Activated naive CD4-positive, alpha-beta T cell treated with anti-CD3 and anti-CD28 coated beads for 36 hours (primary cell): Measurements from ENCODE around the gene C1QTNF8. TPM values are rescaled to one million over a fixed set of nuclear protein-coding genes. Genes with fewer than 3 reads are reported as not detected.
"Not testable (repeated sequence)": the region's sequence is repeated elsewhere in the genome, so short reads cannot be mapped to it uniquely, and the experiment has no call there.

Experiments
- CTCF ChIA-PET: fragments of 350-600 bp; sonication (Branson Sonifier 250); formaldehyde crosslinking; loops from one replicate; lab custom pipeline; 2021; ENCODE audit warnings: antibody characterized with exemption; lab: Charles Lee
- DNase-seq: peaks from one replicate; pipeline ENCODE4 v3.0.0-alpha.2; 2020
- H3K27ac Mint-ChIP-seq: one replicate; pipeline ENCODE4 v1.8.0; 2021; ENCODE audit warnings: mild to moderate bottlenecking, mixed read lengths
- H3K27me3 Mint-ChIP-seq: one replicate; pipeline ENCODE4 v1.8.0; 2021; ENCODE audit warnings: low read depth, mixed read lengths
- H3K36me3 Mint-ChIP-seq: one replicate; pipeline ENCODE4 v1.8.0; 2021; ENCODE audit warnings: low read depth, mixed read lengths
- H3K4me1 Mint-ChIP-seq: one replicate; pipeline ENCODE4 v1.8.0; 2021; ENCODE audit warnings: low read depth, mixed read lengths
- H3K4me3 Mint-ChIP-seq: one replicate; pipeline ENCODE4 v1.8.0; 2021; ENCODE audit warnings: mild to moderate bottlenecking, moderate library complexity, mixed read lengths
- H3K9me3 Mint-ChIP-seq: one replicate; pipeline ENCODE4 v1.8.0; 2021; ENCODE audit warnings: mixed read lengths
- intact Hi-C: fragments of 100-400 bp; cut with micrococcal nuclease; formaldehyde crosslinking; loops from one replicate; pipeline ENCODE4 v1.15.1; 2023
- total RNA-seq, 2 experiments: library from RNA; stranded (reverse); gene quantifications; one replicate each; pipeline ENCODE4 v1.2.3, GENCODE V29; 2021

Gene C1QTNF8
- total RNA-seq, 2 experiments from 2014 or later, result not detected

DNA sequence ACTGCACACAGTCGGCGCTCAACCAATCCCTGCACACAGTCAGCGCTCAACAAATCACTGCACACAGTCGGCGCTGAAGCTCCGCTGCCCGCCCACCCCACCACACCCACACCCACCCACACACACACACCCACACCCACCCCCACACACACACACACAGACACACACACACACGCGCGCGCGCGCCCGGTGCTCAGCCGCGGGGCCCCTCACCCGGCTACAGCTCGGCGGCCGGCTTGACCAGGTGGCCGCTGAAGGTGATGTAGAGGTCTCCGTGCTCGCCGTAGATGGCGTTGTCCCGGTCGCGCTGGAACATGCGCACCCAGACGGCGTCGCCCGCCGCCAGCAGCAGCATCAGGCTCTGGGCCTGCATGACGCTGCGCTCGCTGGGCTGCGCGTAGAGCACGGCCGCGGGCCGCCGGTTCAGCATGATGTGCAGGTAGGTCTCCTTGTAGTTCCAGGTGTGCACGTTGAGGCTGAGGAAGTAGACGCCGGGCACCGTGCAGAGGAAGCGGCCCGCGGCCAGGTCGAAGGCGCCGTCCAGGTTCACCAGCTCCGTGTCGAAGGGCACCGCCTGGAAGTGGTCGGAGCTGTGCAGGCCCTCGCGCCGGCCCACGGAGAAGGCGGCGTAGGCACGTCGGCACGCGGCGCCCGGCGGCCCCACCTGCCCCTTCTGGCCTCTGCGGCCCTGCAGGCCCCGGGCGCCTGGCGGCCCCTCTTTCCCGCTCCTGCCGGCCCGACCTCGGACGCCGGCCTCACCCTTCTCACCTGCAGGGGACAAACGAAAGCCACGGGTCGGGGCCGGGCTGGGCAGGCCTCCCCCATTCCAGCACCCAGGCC lies 2.5 kb downstream of the C1QTNF8 start:
- Mint-ChIP-seq H3K27ac (no peak overlapping the region), H3K4me3 (no peak overlapping the region), H3K4me1 (no peaks in the 10 kb centered on the region), H3K27me3 (no peaks in the 10 kb centered on the region), H3K9me3 (peaks cover 3% of the 10 kb centered on the region), H3K36me3 (no peaks in the 10 kb centered on the region)
- peak; percentile 21 for DNase-seq
- CTCF ChIA-PET, result no interaction called here
- intact Hi-C loops, result no loop called here

DNA sequence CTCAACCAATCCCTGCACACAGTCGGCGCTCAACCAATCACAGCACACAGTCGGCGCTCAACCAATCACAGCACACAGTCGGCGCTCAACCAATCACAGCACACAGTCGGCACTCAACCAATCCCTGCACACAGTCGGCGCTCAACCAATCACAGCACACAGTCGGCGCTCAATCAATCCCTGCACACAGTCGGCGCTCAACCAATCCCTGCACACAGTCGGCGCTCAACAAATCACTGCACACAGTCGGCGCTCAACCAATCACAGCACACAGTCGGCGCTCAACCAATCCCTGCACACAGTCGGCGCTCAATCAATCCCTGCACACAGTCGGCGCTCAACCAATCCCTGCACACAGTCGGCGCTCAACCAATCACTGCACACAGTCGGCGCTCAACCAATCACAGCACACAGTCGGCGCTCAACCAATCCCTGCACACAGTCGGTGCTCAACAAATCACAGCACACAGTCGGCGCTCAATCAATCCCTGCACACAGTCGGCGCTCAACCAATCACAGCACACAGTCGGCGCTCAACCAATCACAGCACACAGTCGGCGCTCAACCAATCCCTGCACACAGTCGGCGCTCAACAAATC lies 3.3 kb downstream of the C1QTNF8 start:
- H3K4me3 Mint-ChIP-seq, H3K27me3 Mint-ChIP-seq, CTCF ChIA-PET, H3K27ac Mint-ChIP-seq, intact Hi-C loops, H3K9me3 Mint-ChIP-seq, H3K4me1 Mint-ChIP-seq, DNase-seq, H3K36me3 Mint-ChIP-seq: not testable (repeated sequence)

DNA sequence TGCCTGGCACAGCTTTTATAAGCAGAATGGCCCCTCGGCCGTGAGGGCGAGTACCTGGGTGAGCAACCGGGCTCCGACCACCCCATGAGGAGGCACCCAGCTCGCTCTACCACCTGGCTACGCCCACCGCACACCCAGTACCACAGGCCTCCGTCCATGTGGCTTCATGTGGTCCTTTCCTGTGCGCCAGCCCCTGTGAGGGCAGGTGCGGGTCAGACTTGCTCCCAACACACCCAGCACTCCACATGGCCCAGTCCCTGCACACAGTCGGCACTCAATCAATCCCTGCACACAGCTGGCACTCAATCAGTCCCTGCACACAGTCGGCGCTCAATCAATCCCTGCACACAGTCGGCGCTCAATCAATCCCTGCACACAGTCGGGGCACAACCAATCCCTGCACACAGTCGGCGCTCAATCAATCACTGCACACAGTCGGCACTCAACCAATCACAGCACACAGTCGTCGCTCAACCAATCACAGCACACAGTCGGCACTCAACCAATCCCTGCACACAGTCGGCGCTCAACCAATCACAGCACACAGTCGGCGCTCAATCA lies 4.0 kb downstream of the C1QTNF8 start:
- Mint-ChIP-seq H3K27ac (no peak overlapping the region), H3K36me3 (no peaks in the 10 kb centered on the region), H3K4me1 (no peaks in the 10 kb centered on the region), H3K27me3 (peaks cover 4% of the 10 kb centered on the region), H3K9me3 (peaks cover 3% of the 10 kb centered on the region), H3K4me3 (no peak overlapping the region)
- DNase-seq, result no peak
- intact Hi-C loops, result no loop called here
- CTCF ChIA-PET, result no interaction called here

DNA sequence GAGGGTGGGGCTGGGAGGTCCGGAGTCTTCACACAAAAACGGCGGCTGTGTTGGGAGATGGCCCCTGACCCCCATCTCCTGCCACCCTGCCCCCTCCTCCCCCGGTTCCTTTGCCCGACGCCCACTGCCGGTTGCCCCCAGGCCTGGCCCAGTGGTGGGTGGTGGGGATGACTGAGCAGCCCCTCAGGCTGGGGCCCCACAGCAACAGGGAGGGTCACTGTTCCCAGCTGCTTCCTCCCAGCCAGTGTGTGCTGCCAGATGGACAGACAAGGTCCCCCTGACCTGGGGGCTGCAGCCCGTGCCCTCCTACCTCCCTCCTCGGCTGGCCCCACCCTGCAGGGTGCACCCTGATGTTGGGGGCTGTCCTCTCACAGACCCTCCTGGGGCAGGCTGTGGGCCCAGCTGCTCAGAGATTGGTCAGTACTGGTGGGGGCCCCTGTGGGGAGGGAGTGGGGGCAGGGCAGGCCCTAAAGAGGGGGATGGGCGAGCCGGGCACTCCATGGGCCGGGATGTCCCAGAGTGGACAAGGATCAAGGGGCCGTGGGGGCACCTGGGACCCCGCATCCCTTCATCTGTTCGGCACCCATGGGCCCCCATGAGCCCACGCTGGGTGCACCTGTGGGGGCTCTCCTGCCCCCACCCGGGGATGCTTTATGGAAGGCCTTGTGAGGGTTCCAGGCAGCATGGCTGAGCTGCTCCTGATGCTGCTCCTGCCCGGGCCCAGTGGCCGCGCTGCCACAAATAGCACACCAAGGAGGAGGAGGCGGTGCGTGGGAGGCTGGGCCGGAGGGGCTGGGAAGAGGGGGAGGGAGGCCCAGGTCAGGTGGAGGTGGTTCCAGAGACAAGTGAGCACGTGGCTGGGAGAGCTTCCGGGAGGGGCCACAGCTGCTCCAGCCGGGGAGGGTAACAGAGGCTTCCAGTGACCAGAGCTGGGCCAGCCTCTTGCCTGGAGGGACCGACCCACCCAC lies 5.1 kb downstream of the C1QTNF8 start:
- no peaks in the 10 kb centered on the region for H3K4me1 Mint-ChIP-seq
- intact Hi-C loops, result no loop called here
- H3K27me3 Mint-ChIP-seq, result peaks cover 4% of the 10 kb centered on the region
- peaks cover 3% of the 10 kb centered on the region for H3K9me3 Mint-ChIP-seq
- H3K36me3 Mint-ChIP-seq, result no peaks in the 10 kb centered on the region
- CTCF ChIA-PET, result no interaction called here
- H3K27ac Mint-ChIP-seq, result no peak overlapping the region
- DNase-seq, result no peak
- no peak overlapping the region for H3K4me3 Mint-ChIP-seq

DNA sequence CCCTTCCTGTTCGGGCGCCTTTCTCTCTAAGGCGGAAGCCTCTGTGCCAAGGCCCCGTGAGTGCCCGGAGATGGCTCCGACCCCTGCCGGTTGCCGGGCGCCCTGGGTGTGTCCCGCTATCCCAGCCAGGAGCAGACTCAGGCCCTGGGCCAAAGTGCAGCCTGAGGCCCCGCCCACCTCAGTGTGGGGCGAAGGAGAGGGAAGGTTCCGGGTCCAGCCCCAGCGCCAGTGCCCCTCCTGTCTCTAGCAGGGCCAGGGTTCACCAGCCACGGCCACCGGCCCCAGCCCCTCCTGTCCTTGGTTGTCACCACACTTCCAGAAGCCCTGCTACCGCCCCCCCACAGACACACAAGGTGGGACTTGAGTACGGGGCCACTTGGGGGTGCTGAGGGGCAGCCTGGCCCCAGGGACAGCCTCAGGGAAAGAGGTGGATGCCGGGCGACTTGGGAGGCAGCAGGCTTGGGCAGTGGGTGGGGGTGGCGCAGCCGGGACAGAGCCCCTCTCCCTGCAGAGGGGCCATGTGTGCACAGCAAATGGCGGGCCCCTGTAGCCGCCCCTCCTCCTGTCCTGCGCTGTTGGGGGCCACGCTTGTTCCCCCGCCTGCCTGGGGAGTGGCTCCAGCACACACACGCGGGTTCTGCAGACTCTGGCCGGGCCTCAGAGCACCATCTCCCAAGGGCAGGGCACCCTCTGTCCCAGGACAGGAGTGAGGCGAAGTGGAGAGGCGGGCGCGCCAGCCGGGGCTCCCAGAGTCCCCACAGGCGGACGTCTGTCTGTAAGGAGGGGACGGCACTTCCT lies 6.0 kb downstream of the C1QTNF8 start:
- Mint-ChIP-seq H3K27me3 (peaks cover 10% of the 10 kb centered on the region), H3K4me1 (no peaks in the 10 kb centered on the region)

DNA sequence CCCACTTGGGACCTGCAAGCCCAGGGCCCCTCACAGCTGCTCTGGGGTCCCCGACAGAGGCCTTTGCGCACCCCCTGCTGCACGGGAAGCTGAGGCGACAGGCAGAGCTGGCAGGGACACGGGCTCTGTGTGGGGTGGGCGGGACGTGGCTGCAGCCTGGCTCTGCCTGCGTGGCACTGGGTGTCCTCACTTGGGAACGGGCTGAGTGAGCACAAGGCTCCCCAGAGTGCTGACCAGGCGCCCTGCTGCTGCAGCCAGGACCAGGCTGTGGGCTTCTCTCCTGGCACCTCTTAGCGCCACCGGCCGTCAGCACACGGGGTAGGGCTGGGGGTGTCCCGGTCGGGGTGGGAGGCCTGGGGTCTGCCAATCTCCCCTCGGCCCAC lies 6.6 kb downstream of the C1QTNF8 start:
- peaks cover 3% of the 10 kb centered on the region for H3K36me3 Mint-ChIP-seq
- CTCF ChIA-PET, result no interaction called here
- peaks cover 16% of the 10 kb centered on the region for H3K9me3 Mint-ChIP-seq
- no peak overlapping the region for H3K4me3 Mint-ChIP-seq
- H3K27me3 Mint-ChIP-seq, result peaks cover 10% of the 10 kb centered on the region
- intact Hi-C loops, result no loop called here
- H3K27ac Mint-ChIP-seq, result no peak overlapping the region
- H3K4me1 Mint-ChIP-seq, result no peaks in the 10 kb centered on the region
- DNase-seq, result no peak

More for the DNA sequence above, 6.0 kb downstream of the C1QTNF8 start:
- DNase-seq, result no peak
- no peak overlapping the region for H3K27ac Mint-ChIP-seq
- CTCF ChIA-PET, result no interaction called here
- intact Hi-C loops, result no loop called here
- H3K4me3 Mint-ChIP-seq, result no peak overlapping the region
- H3K36me3 Mint-ChIP-seq, result peaks cover 3% of the 10 kb centered on the region
- peaks cover 12% of the 10 kb centered on the region for H3K9me3 Mint-ChIP-seq

DNA sequence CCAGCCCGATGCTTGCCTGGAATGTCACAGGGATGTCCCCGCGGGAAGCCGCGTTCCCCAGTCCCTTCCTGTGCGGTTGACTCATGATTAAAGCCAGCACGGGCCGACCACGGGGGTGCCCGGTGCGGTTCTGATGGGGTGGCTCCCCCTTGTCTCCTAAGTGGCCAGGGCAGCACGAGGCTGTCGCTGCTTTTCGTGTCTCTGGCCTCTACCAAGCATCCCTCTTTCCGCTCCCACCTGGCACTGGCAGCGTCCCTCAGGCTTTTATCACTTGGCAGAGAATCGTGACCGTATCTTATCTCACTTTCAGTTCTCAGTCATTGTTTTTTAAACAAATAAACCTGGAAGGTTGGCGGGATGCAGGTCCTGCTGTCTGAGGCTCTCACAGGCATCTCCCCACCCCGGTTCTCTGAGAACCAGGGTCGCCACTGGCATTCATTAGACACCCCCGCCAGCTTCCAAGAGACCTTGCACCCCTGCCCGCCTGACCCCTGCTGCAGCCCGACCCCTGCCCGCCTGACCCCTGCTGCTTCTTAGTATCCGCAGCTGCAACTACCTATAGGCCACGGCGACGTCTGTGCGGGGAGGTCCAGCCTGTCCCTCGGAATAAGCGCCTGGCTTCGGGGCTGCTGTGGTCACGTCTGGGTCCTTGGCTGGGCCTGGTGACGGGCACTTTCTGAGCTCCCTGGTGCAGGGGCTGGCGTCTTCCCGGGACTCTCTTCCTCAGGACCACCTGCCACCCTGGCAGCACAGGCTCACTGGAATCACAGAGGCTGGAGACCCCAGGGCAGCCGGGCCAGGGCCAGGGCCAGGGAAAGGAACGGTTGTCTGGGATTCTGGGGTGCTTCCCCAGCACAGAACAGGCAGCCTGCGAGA lies 7.5 kb downstream of the C1QTNF8 start:
- CTCF ChIA-PET, result no interaction called here
- intact Hi-C loops, result no loop called here
- H3K4me1 Mint-ChIP-seq, result no peaks in the 10 kb centered on the region
- DNase-seq, result no peak
- H3K27ac Mint-ChIP-seq, result no peak overlapping the region
- peaks cover 4% of the 10 kb centered on the region for H3K36me3 Mint-ChIP-seq
- H3K4me3 Mint-ChIP-seq, result no peak overlapping the region
- H3K27me3 Mint-ChIP-seq, result peaks cover 10% of the 10 kb centered on the region
- H3K9me3 Mint-ChIP-seq, result peaks cover 18% of the 10 kb centered on the region

DNA sequence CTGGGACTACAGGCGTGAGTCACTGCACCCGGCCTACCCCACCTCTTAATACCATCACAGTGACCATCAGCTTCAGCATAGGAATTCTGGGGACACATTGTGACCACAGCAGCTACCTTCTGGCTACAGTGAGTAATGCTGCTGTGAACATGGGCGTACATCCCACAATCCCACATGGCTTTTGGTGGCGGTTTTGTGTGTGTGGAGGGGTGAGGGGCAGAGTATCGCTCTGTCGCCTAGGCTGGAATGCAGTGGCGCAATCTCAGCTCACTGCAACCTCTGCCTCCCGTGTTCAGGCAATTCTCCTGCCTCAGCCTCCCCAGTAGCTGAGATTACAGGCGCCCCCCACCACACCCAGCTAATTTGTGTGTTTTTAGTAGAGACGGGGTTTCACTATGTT lies 9.6 kb downstream of the C1QTNF8 start:
- H3K4me3 Mint-ChIP-seq, H3K36me3 Mint-ChIP-seq, H3K4me1 Mint-ChIP-seq, H3K27ac Mint-ChIP-seq, DNase-seq, intact Hi-C loops: not testable (repeated sequence)
- CTCF ChIA-PET, result interaction anchor here (0.6 to 0.7 kb wide), 2 partner anchors 10 to 146 kb away, joined by 3 read pairs; partner anchors contain the start of gene C1QTNF8
- Mint-ChIP-seq H3K9me3 (peaks cover 15% of the 10 kb centered on the region), H3K27me3 (peaks cover 15% of the 10 kb centered on the region)

DNA sequence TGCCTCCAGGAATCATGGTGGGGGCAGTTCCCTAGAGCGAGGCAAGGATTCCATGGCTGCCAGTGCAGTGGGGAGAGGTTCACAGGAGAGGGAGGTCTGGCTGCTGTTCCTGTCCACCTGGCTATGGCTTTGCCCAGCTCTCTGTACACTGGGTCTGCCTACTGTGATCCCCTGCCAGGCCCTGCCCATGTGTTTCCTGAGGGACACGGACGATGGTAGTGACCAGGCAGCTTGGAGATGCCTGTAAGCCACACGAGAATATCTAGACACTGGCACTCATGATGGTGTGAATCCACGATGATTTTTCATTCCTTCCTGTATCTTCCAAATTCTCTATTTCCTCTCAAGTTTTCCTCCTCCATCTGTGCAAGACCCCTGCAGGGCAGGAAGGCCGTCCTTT lies 11.1 kb downstream of the C1QTNF8 start:
- intact Hi-C loops, result no loop called here
- Mint-ChIP-seq H3K36me3 (peaks cover 4% of the 10 kb centered on the region), H3K9me3 (peaks cover 15% of the 10 kb centered on the region), H3K27me3 (peaks cover 19% of the 10 kb centered on the region), H3K27ac (no peak overlapping the region), H3K4me3 (no peak overlapping the region), H3K4me1 (no peaks in the 10 kb centered on the region)
- no peak for DNase-seq
- CTCF ChIA-PET, result no interaction called here

DNA sequence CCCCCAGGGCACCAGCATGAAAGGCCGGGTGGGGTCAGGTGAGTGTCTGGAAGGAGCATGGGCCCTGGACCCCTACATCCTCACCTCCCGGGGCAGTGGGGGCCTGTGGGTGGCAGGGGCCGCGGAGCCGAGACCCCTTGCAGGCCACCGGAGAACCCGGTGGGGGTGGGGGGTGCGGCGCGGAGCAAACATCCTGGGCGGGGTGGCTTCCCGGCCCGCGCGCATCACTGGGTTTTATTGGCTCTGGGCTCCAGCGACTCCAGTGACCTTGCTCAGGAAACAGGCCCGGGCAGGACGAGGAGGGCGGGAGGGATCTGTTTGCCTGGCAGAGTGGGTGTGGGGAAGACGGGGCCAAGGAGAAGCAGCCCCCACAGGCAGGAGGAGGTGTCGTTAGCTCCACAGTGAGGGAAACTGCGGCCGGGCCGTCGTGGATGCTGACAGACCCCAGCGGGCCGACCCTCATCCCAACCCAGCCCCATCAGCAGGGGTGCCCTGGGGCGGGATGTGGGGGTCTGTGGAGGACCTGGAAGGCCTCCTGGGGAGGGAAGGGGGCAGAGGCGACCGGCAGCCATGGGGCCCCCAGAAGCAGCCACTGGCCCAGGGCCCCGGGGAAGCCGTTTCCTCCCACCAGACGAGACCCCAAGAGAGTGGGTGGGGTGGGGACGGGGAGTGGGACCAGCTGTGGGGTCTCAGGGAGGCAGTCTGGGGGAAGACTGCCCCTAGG lies 12.9 kb downstream of the C1QTNF8 start:
- Mint-ChIP-seq H3K36me3 (peaks cover 4% of the 10 kb centered on the region), H3K4me3 (no peak overlapping the region), H3K27ac (no peak overlapping the region), H3K27me3 (peaks cover 19% of the 10 kb centered on the region), H3K4me1 (no peaks in the 10 kb centered on the region), H3K9me3 (peaks cover 15% of the 10 kb centered on the region)
- CTCF ChIA-PET, result no interaction called here
- intact Hi-C loops, result no loop called here
- no peak for DNase-seq
